Progenitor cell of endocrine pancreas (in vitro differentiated cells): ENCODE data around the gene KLHL4. TPM values are rescaled to one million over a fixed set of nuclear protein-coding genes. Genes with fewer than 3 reads are reported as not detected.

Source experiments
- DNase-seq: peaks from one replicate; pipeline ENCODE4 v3.0.0; 2021; ENCODE audit warnings: low spot score; ENCODE audit not compliant: unreplicated experiment
- H3K27ac Mint-ChIP-seq: 2 replicates; pipeline ENCODE4 v1.8.0; 2021; ENCODE audit warnings: mild to moderate bottlenecking, moderate library complexity, mixed read lengths
- H3K27me3 Mint-ChIP-seq: 2 replicates; pipeline ENCODE4 v1.8.0; 2021; ENCODE audit warnings: mixed read lengths
- H3K36me3 Mint-ChIP-seq: 2 replicates; pipeline ENCODE4 v1.8.0; 2022; ENCODE audit warnings: mixed read lengths; ENCODE audit not compliant: insufficient read depth
- H3K4me1 Mint-ChIP-seq: 2 replicates; pipeline ENCODE4 v1.8.0; 2021; ENCODE audit warnings: low read depth, mixed read lengths
- H3K4me3 Mint-ChIP-seq: 2 replicates; pipeline ENCODE4 v1.8.0; 2021; ENCODE audit warnings: low read depth, mild to moderate bottlenecking, moderate library complexity, mixed read lengths
- H3K9me3 Mint-ChIP-seq: 2 replicates; pipeline ENCODE4 v1.8.0; 2021; ENCODE audit warnings: low read depth, mixed read lengths
- CTCF ChIP-seq: fragments of 200-600 bp; sonication (generic); IDR thresholded peaks from one replicate; pipeline ENCODE4 v1.5.0; 2021; ENCODE audit warnings: antibody characterized with exemption, mild to moderate bottlenecking; ENCODE audit not compliant: unreplicated experiment
- total RNA-seq: library from RNA; stranded (reverse); gene quantifications from 2 replicates; pipeline ENCODE4 v1.2.1, GENCODE V29; 2021

The KLHL4 gene
- total RNA-seq, 1 donor from 2014 or later, result 0.74 TPM

GRCh38 chrX:87528487-87528886 is 10.9 kb downstream of the KLHL4 start:
- H3K27me3 Mint-ChIP-seq, result no peaks in the 10 kb centered on the region
- H3K36me3 Mint-ChIP-seq, result no peaks in the 10 kb centered on the region
- H3K27ac Mint-ChIP-seq, result no peak overlapping the region
- DNase-seq, result no peak
- no peak overlapping the region for H3K4me3 Mint-ChIP-seq
- TF ChIP-seq CTCF, result no peak
- H3K9me3 Mint-ChIP-seq, result peaks cover 3% of the 10 kb centered on the region
- H3K4me1 Mint-ChIP-seq, result no peaks in the 10 kb centered on the region

- no peak for DNase-seq
- no peaks in the 10 kb centered on the region for H3K27me3 Mint-ChIP-seq
- H3K36me3 Mint-ChIP-seq, result no peaks in the 10 kb centered on the region
- peaks cover 2% of the 10 kb centered on the region for H3K4me1 Mint-ChIP-seq
- no peak overlapping the region for H3K27ac Mint-ChIP-seq
- TF ChIP-seq CTCF, result no peak
- H3K9me3 Mint-ChIP-seq, result no peaks in the 10 kb centered on the region
- no peak overlapping the region for H3K4me3 Mint-ChIP-seq
Observed at GRCh38 chrX:87571964-87572363, 54.4 kb downstream of the KLHL4 start.

GRCh38 chrX:87572901-87573300 is 55.3 kb downstream of the KLHL4 start:
- no peak overlapping the region for H3K4me3 Mint-ChIP-seq
- no peaks in the 10 kb centered on the region for H3K27me3 Mint-ChIP-seq
- H3K4me1 Mint-ChIP-seq, result peaks cover 2% of the 10 kb centered on the region
- no peak for TF ChIP-seq CTCF
- no peak for DNase-seq
- H3K27ac Mint-ChIP-seq, result no peak overlapping the region
- H3K36me3 Mint-ChIP-seq, result no peaks in the 10 kb centered on the region
- no peaks in the 10 kb centered on the region for H3K9me3 Mint-ChIP-seq

- Mint-ChIP-seq H3K9me3 (no peaks in the 10 kb centered on the region), H3K27ac (no peak overlapping the region), H3K36me3 (no peaks in the 10 kb centered on the region), H3K4me3 (no peak overlapping the region), H3K27me3 (no peaks in the 10 kb centered on the region), H3K4me1 (peaks cover 2% of the 10 kb centered on the region)
- DNase-seq, result no peak
- peak; percentile 40 for TF ChIP-seq CTCF
Observed at GRCh38 chrX:87578978-87579377, 61.4 kb downstream of the KLHL4 start.

- Mint-ChIP-seq H3K4me3 (no peak overlapping the region), H3K9me3 (no peaks in the 10 kb centered on the region), H3K36me3 (no peaks in the 10 kb centered on the region), H3K27me3 (no peaks in the 10 kb centered on the region), H3K27ac (no peak overlapping the region), H3K4me1 (no peaks in the 10 kb centered on the region)
- DNase-seq, result no peak
- TF ChIP-seq CTCF, result no peak
Observed at GRCh38 chrX:87580862-87581261, 63.3 kb downstream of the KLHL4 start.

GRCh38 chrX:87582453-87582852 is 64.9 kb downstream of the KLHL4 start:
- no peaks in the 10 kb centered on the region for H3K36me3 Mint-ChIP-seq
- no peaks in the 10 kb centered on the region for H3K4me1 Mint-ChIP-seq
- no peak for TF ChIP-seq CTCF
- no peaks in the 10 kb centered on the region for H3K27me3 Mint-ChIP-seq
- H3K9me3 Mint-ChIP-seq, result no peaks in the 10 kb centered on the region
- H3K27ac Mint-ChIP-seq, result no peak overlapping the region
- DNase-seq, result no peak
- no peak overlapping the region for H3K4me3 Mint-ChIP-seq
